Non-pigmented ciliary epithelial cell (primary cell): ENCODE results near the gene SYTL4.

Source experiments
- DNase-seq: peaks from one replicate; pipeline ENCODE4 v3.0.0-alpha.2; 2010; ENCODE audit warnings: low read depth

The SYTL4 gene

GRCh38 chrX:100687546-100687945 is 44.4 kb downstream of the SYTL4 start:
- DNase-seq = no peak

- DNase-seq = no peak
Measured at GRCh38 chrX:100687128-100687527, 44.8 kb downstream of the SYTL4 start.

- no peak for DNase-seq
Measured at GRCh38 chrX:100685997-100686305, 46.0 kb downstream of the SYTL4 start.

- DNase-seq = no peak
Measured at GRCh38 chrX:100685284-100685996, 46.5 kb downstream of the SYTL4 start.

- DNase-seq = no peak
Measured at GRCh38 chrX:100682939-100683338, 49.0 kb downstream of the SYTL4 start.

GRCh38 chrX:100681599-100681998 is 50.3 kb downstream of the SYTL4 start:
- no peak for DNase-seq

GRCh38 chrX:100680756-100681155 is 51.2 kb downstream of the SYTL4 start:
- DNase-seq = no peak

- no peak for DNase-seq
Measured at GRCh38 chrX:100677611-100678181, 54.2 kb downstream of the SYTL4 start.

- no peak for DNase-seq
Measured at GRCh38 chrX:100674705-100675104, 57.2 kb downstream of the SYTL4 start.

GRCh38 chrX:100673397-100673953 is 58.4 kb downstream of the SYTL4 start:
- DNase-seq = peak; percentile 71

- DNase-seq = no peak
Measured at GRCh38 chrX:100672966-100673365, 59.0 kb downstream of the SYTL4 start.

GRCh38 chrX:100663642-100664041 is 68.3 kb downstream of the SYTL4 start:
- no peak for DNase-seq

GRCh38 chrX:100662796-100663195 is 69.1 kb downstream of the SYTL4 start:
- no peak for DNase-seq

GRCh38 chrX:100662170-100662569 is 69.8 kb downstream of the SYTL4 start:
- no peak for DNase-seq

GRCh38 chrX:100659431-100660137 is 72.3 kb downstream of the SYTL4 start:
- DNase-seq = no peak

GRCh38 chrX:100658941-100659381 is 73.0 kb downstream of the SYTL4 start:
- no peak for DNase-seq

- DNase-seq = no peak
Measured at GRCh38 chrX:100654261-100654660, 77.7 kb downstream of the SYTL4 start.

GRCh38 chrX:100652266-100652665 is 79.7 kb downstream of the SYTL4 start:
- DNase-seq = no peak

- no peak for DNase-seq
Measured at GRCh38 chrX:100650841-100651240, 81.1 kb downstream of the SYTL4 start.

GRCh38 chrX:100649550-100650356 is 82.2 kb downstream of the SYTL4 start:
- DNase-seq = peak; percentile 68

GRCh38 chrX:100648458-100649417 is 83.2 kb downstream of the SYTL4 start:
- DNase-seq = no peak
